ENCODE measurements around the gene FAM174C. TPM values are rescaled to one million over a fixed set of nuclear protein-coding genes. Genes with fewer than 3 reads are reported as not detected.

Gene FAM174C
- total and polyA plus RNA-seq, 2 of the 8 experiments (the other 6 are each of a cell fraction or from before 2014, with no cell fraction given), result 44.5 to 125 TPM

GRCh38 chr19:1269478-1270212 lies 5.7 kb upstream of the FAM174C start:
- H3K79me1 ChIP-seq (ENCODE audit: low read depth, low read length), result peaks cover 17% of the 10 kb centered on the region
- peak overlapping the region; percentile 98 for H4K5ac ChIP-seq (ENCODE audit: insufficient read length, low read depth, low read length)
- H3K79me2 ChIP-seq (ENCODE audit: control insufficient read depth in 1 of 2, insufficient read depth in 2 of 2, low read length in 2 of 2), result peaks cover 5 to 32% of the 10 kb centered on the region in 2 experiments
- peaks cover 7 to 25% of the 10 kb centered on the region in 2 experiments for H4K20me1 ChIP-seq (replicated peaks in 1 of 2; ENCODE audit: control insufficient read depth in 1 of 2, insufficient read depth in 2 of 2, low read length in 2 of 2)
- H3K27ac ChIP-seq (ENCODE audit: low read depth, low read length), result peak overlapping the region; percentile 98
- H2AFZ ChIP-seq (ENCODE audit: low read length), result no peak overlapping the region
- peak overlapping the region; percentile 72 for H2BK5ac ChIP-seq (ENCODE audit: low read depth, low read length)
- peaks cover 0 to 10% (median 5%) of the 10 kb centered on the region in 4 experiments; a peak in 4 of 7 replicates for H3K27me3 ChIP-seq (replicated peaks in 1 of 4; ENCODE audit: control insufficient read depth in 3 of 4, extremely low read depth in 1 of 4, insufficient read depth in 3 of 4, low read length in 3 of 4)
- peak overlapping the region; percentile 91 to 100 (median 97) for H3K9ac ChIP-seq (replicated peaks in 1 of 4; ENCODE audit: extremely low read depth in 1 of 4, low read depth in 3 of 4, low read length in 3 of 4)
- H2BK120ac ChIP-seq (replicated peaks; ENCODE audit: low read depth, low read length), result no peak overlapping the region
- H2AK5ac ChIP-seq (ENCODE audit: low read depth, low read length), result 0 out of 2 replicates have a peak overlapping the region, but pooled peaks have one; percentile 67
- H3K4me1 ChIP-seq (replicated peaks in 1 of 4; ENCODE audit: control insufficient read depth in 3 of 4, insufficient read depth in 4 of 4, low read length in 3 of 4), result peaks cover 4 to 54% (median 39%) of the 10 kb centered on the region in 4 experiments
- no peaks in the 10 kb centered on the region for H3K9me3 ChIP-seq (ENCODE audit: insufficient read depth in 2 of 2, low read depth in 1 of 2, low read length in 1 of 2)
- H4K8ac ChIP-seq (ENCODE audit: extremely low read depth, insufficient read depth, low read length), result peak overlapping the region; percentile 99
- peaks cover 22% of the 10 kb centered on the region; the same call in 1 of the 2 replicates for H3K23me2 ChIP-seq (ENCODE audit: low read depth, low read length)
- H2BK12ac ChIP-seq (ENCODE audit: low read depth, low read length), result peak overlapping the region; percentile 30; the same call in 1 of the 2 replicates
- H3K56ac ChIP-seq (replicated peaks; ENCODE audit: insufficient read length, low read depth, low read length), result peak overlapping the region; percentile 69
- CTCF ChIA-PET (ENCODE audit: partially characterized antibody), result interaction anchor here (1.0 to 15.9 kb wide), 3 partner anchors 10 to 136 kb away, joined by 3 to 212 read pairs (median 4); partner anchors contain the start of gene ATP5F1D
- H3K4me2 ChIP-seq (ENCODE audit: insufficient read depth in 1 of 2, low read depth in 2 of 2, low read length in 2 of 2), result peak overlapping the region; percentile 83 to 99
- POLR2A ChIA-PET (ENCODE audit: partially characterized antibody), result interaction anchor here (0.6 to 19.4 kb wide), 84 partner anchors 6 to 765 kb away, joined by 3 to 456 read pairs (median 6); partner anchors contain the start of genes ABCA7, ARHGAP45, ATP5F1D and BSG
- no peak overlapping the region for H2BK15ac ChIP-seq (ENCODE audit: low read length)
- DNase-seq (ENCODE audit: low read depth in 1 of 2, low spot score in 2 of 2), result peak in 1 of 2 experiments; percentile 91
- H4K91ac ChIP-seq (replicated peaks; ENCODE audit: insufficient read length, low read length), result peak overlapping the region; percentile 96
- H3K23ac ChIP-seq (ENCODE audit: insufficient read length), result no peak overlapping the region
- no peak for FAIRE-seq
- peak overlapping the region; percentile 90 for H3K18ac ChIP-seq (ENCODE audit: extremely low read depth, low read length)
- 3% methylated on average over 49 of the region's 64 CpGs; no CpG with 5 or more reads in 1 of the 2 experiments for WGBS, 2 experiments (ENCODE audit: extremely low coverage in 1 of 2, insufficient coverage in 1 of 2, insufficient read length in 1 of 2, insufficient replicate concordance in 2 of 2, low coverage in 1 of 2, low lambda C conversion rate in 2 of 2, missing lambda C conversion rate in 1 of 2)
- H2BK20ac ChIP-seq (ENCODE audit: low read length), result no peak overlapping the region
- H3K14ac ChIP-seq (ENCODE audit: insufficient read length), result no peak overlapping the region
- peak overlapping the region; percentile 48 for H3K4ac ChIP-seq (replicated peaks; ENCODE audit: insufficient read length, low read depth, low read length)
- H3K4me3 ChIP-seq (ENCODE audit: extremely low read depth in 1 of 4, insufficient read depth in 2 of 4, low read depth in 3 of 4, low read length in 4 of 4), result peak overlapping the region; percentile 74 to 95 (median 90)
- peaks cover 33 to 42% (median 39%) of the 10 kb centered on the region in 4 experiments for H3K36me3 ChIP-seq (ENCODE audit: control insufficient read depth in 2 of 4, insufficient read depth in 4 of 4, low read length in 3 of 4)
- TF ChIP-seq CTCF (IDR thresholded peaks at IDR 0.05; ENCODE audit: control extremely low read depth in 1 of 3, insufficient read depth in 1 of 3, low read depth in 1 of 3, low read length in 3 of 3) (peak in 1 of 3 experiments; percentile 4; a peak in 1 of 4 replicates), E2F6 (IDR thresholded peaks at IDR 0.05) (peak; percentile 96), SAP30 (IDR thresholded peaks at IDR 0.05; ENCODE audit: insufficient read depth, insufficient replicate concordance, low read length) (peak; percentile 79), CEBPB (IDR thresholded peaks at IDR 0.05; ENCODE audit: low read depth, low read length) (no peak), EZH2 (IDR thresholded peaks at IDR 0.05; ENCODE audit: low read depth, low read length, severe bottlenecking) (no peak), RBBP5 (IDR thresholded peaks at IDR 0.05; ENCODE audit: borderline replicate concordance, low read depth, low read length) (0 out of 2 replicates have a peak, but pooled peaks have one; percentile 32), RXRA (IDR thresholded peaks at IDR 0.05; ENCODE audit: insufficient read depth, low read depth, low read length) (no peak)

All from H1 (cell line).